H9 (cell line): ENCODE results near the gene ZIC4. TPM values are rescaled to one million over a fixed set of nuclear protein-coding genes. Genes with fewer than 3 reads are reported as not detected.

Source experiments
- DNase-seq: peaks from one replicate; pipeline ENCODE4 v3.0.0-alpha.2; 2017
- H2AFZ ChIP-seq: one replicate; pipeline ENCODE4 v1.6.1; 2013; ENCODE audit warnings: mild to moderate bottlenecking, low read length, control low read depth, moderate library complexity
- H2AK5ac ChIP-seq: 2 replicates; pipeline ENCODE4 v1.6.1; 2013; ENCODE audit warnings: low read length, control low read depth, mixed read lengths; ENCODE audit not compliant: insufficient read length
- H2BK120ac ChIP-seq: one replicate; pipeline ENCODE4 v1.6.1; 2013; ENCODE audit warnings: low read depth, mild to moderate bottlenecking, low read length, control low read depth, inconsistent platforms; ENCODE audit not compliant: poor library complexity, severe bottlenecking
- H2BK12ac ChIP-seq: 2 replicates; pipeline ENCODE4 v1.6.1; 2013; ENCODE audit warnings: low read length, control low read depth, mixed read lengths, low read depth; ENCODE audit not compliant: insufficient read length
- H2BK15ac ChIP-seq: 2 replicates; pipeline ENCODE4 v1.6.1; 2013; ENCODE audit warnings: low read depth, low read length, control low read depth
- H2BK20ac ChIP-seq: one replicate; pipeline ENCODE4 v1.6.1; 2013; ENCODE audit warnings: low read depth, mild to moderate bottlenecking, low read length, control low read depth, inconsistent platforms; ENCODE audit not compliant: poor library complexity, severe bottlenecking
- H2BK5ac ChIP-seq: 2 replicates; pipeline ENCODE4 v1.6.1; 2013; ENCODE audit warnings: low read length, control low read depth, mixed read lengths; ENCODE audit not compliant: insufficient read length
- H3K14ac ChIP-seq: 2 replicates; pipeline ENCODE4 v1.6.1; 2013; ENCODE audit warnings: low read length, control low read depth; ENCODE audit not compliant: insufficient read depth
- H3K18ac ChIP-seq: 2 replicates; pipeline ENCODE4 v1.6.1; 2013; ENCODE audit warnings: low read depth, mild to moderate bottlenecking, mixed read lengths, low read length, control low read depth; ENCODE audit not compliant: insufficient read length
- H3K23ac ChIP-seq: 2 replicates; pipeline ENCODE4 v1.6.1; 2013; ENCODE audit warnings: low read length, control low read depth, mixed read lengths, low read depth; ENCODE audit not compliant: insufficient read length
- H3K23me2 ChIP-seq: 2 replicates; pipeline ENCODE4 v1.6.1; 2013; ENCODE audit warnings: low read depth, mild to moderate bottlenecking, mixed read lengths, low read length, control low read depth; ENCODE audit not compliant: insufficient read length, poor library complexity, severe bottlenecking
- H3K27ac ChIP-seq: 2 replicates; pipeline ENCODE4 v1.5.1; 2013; ENCODE audit warnings: low read length, control low read depth, mixed read lengths, low read depth; ENCODE audit not compliant: insufficient read length
- H3K27me3 ChIP-seq: 2 replicates; pipeline ENCODE4 v1.6.1; 2013; ENCODE audit warnings: low read length, control low read depth, inconsistent platforms; ENCODE audit not compliant: insufficient read depth
- H3K4ac ChIP-seq: 2 replicates; pipeline ENCODE4 v1.6.1; 2013; ENCODE audit warnings: low read depth, mild to moderate bottlenecking, control low read depth, inconsistent platforms, low read length, moderate library complexity
- H3K4me1 ChIP-seq: 2 replicates; pipeline ENCODE4 v1.6.1; 2013; ENCODE audit warnings: low read length, control low read depth, inconsistent platforms; ENCODE audit not compliant: insufficient read depth
- H3K4me2 ChIP-seq: 2 replicates; pipeline ENCODE4 v1.6.1; 2013; ENCODE audit warnings: low read length, control low read depth, mixed read lengths; ENCODE audit not compliant: insufficient read length, insufficient read depth
- H3K56ac ChIP-seq: 2 replicates; pipeline ENCODE4 v1.6.1; 2013; ENCODE audit warnings: low read depth, mild to moderate bottlenecking, mixed read lengths, low read length, control low read depth; ENCODE audit not compliant: insufficient read length
- H3K79me1 ChIP-seq: 2 replicates; pipeline ENCODE4 v1.6.1; 2013; ENCODE audit warnings: low read depth, mild to moderate bottlenecking, moderate library complexity, low read length, control low read depth, inconsistent platforms; ENCODE audit not compliant: insufficient read depth, poor library complexity, severe bottlenecking
- H3K79me2 ChIP-seq: 2 replicates; pipeline ENCODE4 v1.6.1; 2013; ENCODE audit warnings: low read length, control low read depth, inconsistent platforms; ENCODE audit not compliant: insufficient read depth
- H3K9ac ChIP-seq: 2 replicates; pipeline ENCODE4 v1.6.1; 2013; ENCODE audit warnings: low read length, control low read depth, mixed read lengths; ENCODE audit not compliant: insufficient read length; ENCODE audit errors: extremely low read depth
- H3K9me3 ChIP-seq: one replicate; pipeline ENCODE4 v1.6.1; 2013; ENCODE audit warnings: low read depth, low read length, inconsistent platforms; ENCODE audit not compliant: control insufficient read depth
- H3T11ph ChIP-seq: one replicate; pipeline ENCODE4 v1.6.1; 2013; ENCODE audit warnings: mild to moderate bottlenecking, low read length, control low read depth, inconsistent platforms
- H4K20me1 ChIP-seq: one replicate; pipeline ENCODE4 v1.6.1; 2013; ENCODE audit not compliant: control insufficient read depth, insufficient read length, insufficient read depth
- H4K5ac ChIP-seq: 2 replicates; pipeline ENCODE4 v1.6.1; 2013; ENCODE audit warnings: low read depth, mild to moderate bottlenecking, mixed read lengths, low read length, control low read depth; ENCODE audit not compliant: insufficient read length
- H4K8ac ChIP-seq: replicated peaks from 2 replicates; pipeline ENCODE4 v1.6.1; 2013; ENCODE audit warnings: low read length, control low read depth, mixed read lengths, low read depth; ENCODE audit not compliant: insufficient read length
- H4K91ac ChIP-seq: 2 replicates; pipeline ENCODE4 v1.6.1; 2013; ENCODE audit warnings: low read depth, mild to moderate bottlenecking, moderate library complexity, mixed read lengths, low read length, control low read depth; ENCODE audit not compliant: insufficient read length
- H3K27ac Mint-ChIP-seq, 3 experiments: 2 replicates in 2 of 3; 3 replicates in 1 of 3; pipeline ENCODE4 v1.8.0; 2020 to 2021; ENCODE audit warnings: mixed read lengths in 3 of 3, mild to moderate bottlenecking in 1 of 3, moderate library complexity in 1 of 3
- H3K27me3 Mint-ChIP-seq: 2 replicates; pipeline ENCODE4 v1.8.0; 2021; ENCODE audit warnings: low read depth, mild to moderate bottlenecking, moderate library complexity, mixed read lengths
- H3K36me3 Mint-ChIP-seq, 3 experiments: 2 replicates in 2 of 3; 3 replicates in 1 of 3; pipeline ENCODE4 v1.8.0; 2020 to 2021; ENCODE audit warnings: low read depth in 3 of 3, mixed read lengths in 3 of 3; ENCODE audit not compliant: insufficient read depth in 1 of 3
- H3K4me1 Mint-ChIP-seq, 2 experiments: 2 replicates each; pipeline ENCODE4 v1.8.0; 2020; ENCODE audit warnings: mixed read lengths in 2 of 2
- H3K4me3 Mint-ChIP-seq, 2 experiments: 2 replicates in 1 of 2; 3 replicates in 1 of 2; pipeline ENCODE4 v1.8.0; 2020 to 2021; ENCODE audit warnings: mild to moderate bottlenecking in 2 of 2, mixed read lengths in 2 of 2, moderate library complexity in 1 of 2
- H3K9me3 Mint-ChIP-seq, 2 experiments: 2 replicates in 1 of 2; 3 replicates in 1 of 2; pipeline ENCODE4 v1.8.0; 2020; ENCODE audit warnings: mild to moderate bottlenecking in 2 of 2, mixed read lengths in 2 of 2, moderate library complexity in 1 of 2
- CTCF ChIP-seq: fragments of 200-600 bp; sonication (generic); conservative IDR thresholded peaks from 3 replicates; pipeline ENCODE4 v1.8.0; 2021; ENCODE audit warnings: antibody characterized with exemption, mild to moderate bottlenecking
- WGBS: extraction: QIAGEN DNeasy Blood & Tissue Kit; methylation state at CpG from one replicate; pipeline ENCODE4 v1.1.7; 2013; ENCODE audit warnings: missing lambda C conversion rate, low lambda C conversion rate, mixed read lengths; ENCODE audit not compliant: insufficient read length; ENCODE audit errors: extremely low coverage; 5-methylcytosine and 5-hydroxymethylcytosine counted together
- total RNA-seq: library from RNA; stranded (reverse); gene quantifications from 2 replicates; pipeline ENCODE4 v1.2.1, GENCODE V29; 2021

ZIC4 gene
- total RNA-seq, 1 experiment from 2014 or later: not detected

- H3K4ac ChIP-seq: no peak overlapping the region
- no peak overlapping the region for H2BK12ac ChIP-seq
- H3K56ac ChIP-seq: no peak overlapping the region
- H3K4me2 ChIP-seq: no peak overlapping the region
- Mint-ChIP-seq H3K36me3 (peaks cover 0 to 2% (median 0%) of the 10 kb centered on the region in 3 experiments; a peak in 3 of 7 replicates), H3K9me3 (peaks cover 3 to 14% of the 10 kb centered on the region in 2 experiments; a peak in 4 of 5 replicates), H3K4me1 (peaks cover 32 to 76% of the 10 kb centered on the region in 2 experiments), H3K4me3 (peak overlapping the region in 1 of 2 experiments; percentile 82; a peak in 3 of 5 replicates), H3K27me3 (peaks cover 100% of the 10 kb centered on the region), H3K27ac (no peak overlapping the region)
- no peaks in the 10 kb centered on the region; the same call in none of the 2 replicates for H3K4me1 ChIP-seq
- no peaks in the 10 kb centered on the region for H4K20me1 ChIP-seq
- no peak overlapping the region for H2BK20ac ChIP-seq
- DNase-seq: no peak
- no peak overlapping the region for H4K8ac ChIP-seq
- peaks cover 86% of the 10 kb centered on the region for H3K27me3 ChIP-seq
- H3K9me3 ChIP-seq: no peaks in the 10 kb centered on the region
- H3K79me2 ChIP-seq: no peaks in the 10 kb centered on the region
- H3K79me1 ChIP-seq: no peaks in the 10 kb centered on the region
- H4K5ac ChIP-seq: no peak overlapping the region
- H3K14ac ChIP-seq: no peak overlapping the region
- H3K23me2 ChIP-seq: peaks cover 21% of the 10 kb centered on the region
- no peak overlapping the region for H3K27ac ChIP-seq
- H2BK5ac ChIP-seq: no peak overlapping the region
- TF ChIP-seq CTCF: no peak
- H2BK120ac ChIP-seq: no peak overlapping the region
- H3K18ac ChIP-seq: no peak overlapping the region
- WGBS: no CpG with 5 or more reads among the region's 12 CpGs
- no peak overlapping the region for H3T11ph ChIP-seq
- no peak overlapping the region for H2AK5ac ChIP-seq
- no peak overlapping the region for H2BK15ac ChIP-seq
- H4K91ac ChIP-seq: no peak overlapping the region
- no peak overlapping the region for H3K9ac ChIP-seq
- no peak overlapping the region for H2AFZ ChIP-seq
- no peak overlapping the region for H3K23ac ChIP-seq
These were observed 16.6 kb downstream of the ZIC4 start for GRCh38 chr3:147389717-147390116.
